CD4-positive, alpha-beta T cell treated with Interleukin-4 for 4 hours (primary cell): Measurements from ENCODE around the gene SPON1.
"Not testable (repeated sequence)": the region's sequence is repeated elsewhere in the genome, so short reads cannot be mapped to it uniquely, and the experiment has no call there.

Experiments
- DNase-seq: peaks from one replicate; pipeline ENCODE4 v3.0.0-alpha.2; 2020

SPON1 gene

DNA sequence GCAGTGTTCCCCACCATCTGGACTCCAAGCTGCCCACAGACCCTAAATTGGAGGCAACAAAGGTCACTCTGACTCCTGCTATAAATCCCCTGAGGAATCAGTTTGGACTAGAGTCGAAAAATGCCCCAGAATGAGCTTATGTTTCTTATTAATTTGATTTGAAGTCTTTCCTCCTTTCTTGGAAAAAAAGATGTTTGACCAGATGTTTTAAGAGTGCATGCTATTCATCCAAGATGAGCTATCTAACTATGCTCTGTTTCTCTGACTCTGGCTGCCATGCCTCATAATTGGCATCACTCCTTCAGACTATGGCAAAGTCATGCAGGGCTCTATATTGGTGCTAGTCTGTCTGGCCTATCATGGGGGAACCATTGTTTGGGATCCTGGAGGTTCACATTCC, 174.0 kb downstream of the SPON1 start:
- DNase-seq: no peak

DNA sequence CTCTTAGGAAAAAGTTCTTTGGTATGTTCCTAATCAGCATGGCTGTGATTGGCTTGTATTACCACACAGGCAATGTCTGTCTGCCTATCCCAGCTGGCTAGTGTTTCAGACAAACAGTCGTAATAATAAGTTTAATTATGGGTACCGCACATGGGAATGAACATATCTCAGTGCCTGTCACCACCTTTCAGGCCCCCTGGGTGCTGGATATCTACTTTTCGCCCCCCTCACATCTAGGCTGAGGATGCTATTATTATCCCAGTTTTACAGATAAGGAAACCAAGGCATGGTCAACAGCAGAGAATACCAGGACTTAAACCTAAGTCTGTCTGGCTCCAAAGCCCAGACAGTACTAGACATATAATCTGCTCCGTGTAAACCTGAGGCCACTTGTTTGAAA, 174.8 kb downstream of the SPON1 start:
- no peak for DNase-seq

DNA sequence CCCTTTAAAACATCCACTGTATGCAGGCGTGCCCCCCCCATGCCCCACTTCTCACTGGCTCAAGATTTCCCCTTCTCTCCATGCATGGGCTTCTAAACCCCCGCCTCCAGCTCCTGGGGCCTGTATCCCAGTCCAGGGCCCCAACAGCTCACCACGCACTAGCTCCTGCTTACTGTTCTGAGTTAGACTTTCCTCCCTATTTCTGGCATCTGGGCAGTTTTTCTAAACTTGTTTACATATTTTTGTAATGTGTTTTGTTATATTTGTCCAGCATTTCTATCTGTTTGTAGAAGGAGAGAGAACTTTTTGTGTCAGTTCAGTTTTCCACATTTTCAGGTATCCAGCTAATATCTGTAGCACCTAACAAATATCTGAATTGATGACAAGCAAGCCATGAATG, 178.5 kb downstream of the SPON1 start:
- DNase-seq: no peak

DNA sequence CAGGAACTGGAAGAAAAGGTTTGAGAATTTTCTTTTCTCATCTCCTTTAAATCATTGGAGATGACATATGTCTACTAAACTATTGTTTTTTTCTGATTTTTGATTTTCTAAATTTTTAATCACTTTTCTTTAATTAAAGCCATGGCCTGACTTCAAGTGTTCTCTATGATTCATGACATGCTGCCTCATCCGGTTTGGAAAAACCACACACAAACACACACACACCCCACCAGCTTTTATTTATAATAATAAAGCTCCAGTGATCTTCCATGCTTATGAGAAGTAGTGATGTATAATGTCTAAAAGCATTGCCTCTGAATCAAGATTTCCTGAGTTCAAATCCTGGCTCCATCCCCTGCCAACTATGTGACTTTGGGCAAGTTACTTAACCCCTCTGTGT, 179.2 kb downstream of the SPON1 start:
- no peak for DNase-seq

DNA sequence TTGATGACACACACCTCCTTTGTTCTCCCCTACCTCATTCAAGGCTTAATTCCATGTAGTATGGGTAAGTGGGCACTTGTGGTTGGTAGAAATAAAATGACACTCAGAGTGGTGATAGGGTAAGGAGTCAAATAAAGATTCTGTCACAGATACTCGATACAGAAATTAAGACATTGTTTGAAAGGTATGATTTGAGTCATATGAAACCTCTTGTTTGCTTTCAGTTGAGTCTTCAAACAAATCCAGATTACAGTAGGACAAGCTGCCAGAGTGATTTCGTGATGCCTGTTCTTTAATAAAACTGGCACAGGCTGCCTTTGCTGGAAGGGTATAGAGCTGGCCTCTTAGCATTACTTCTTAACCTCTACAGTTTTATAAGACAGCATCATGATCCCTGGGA, 182.4 kb downstream of the SPON1 start:
- no peak for DNase-seq

DNA sequence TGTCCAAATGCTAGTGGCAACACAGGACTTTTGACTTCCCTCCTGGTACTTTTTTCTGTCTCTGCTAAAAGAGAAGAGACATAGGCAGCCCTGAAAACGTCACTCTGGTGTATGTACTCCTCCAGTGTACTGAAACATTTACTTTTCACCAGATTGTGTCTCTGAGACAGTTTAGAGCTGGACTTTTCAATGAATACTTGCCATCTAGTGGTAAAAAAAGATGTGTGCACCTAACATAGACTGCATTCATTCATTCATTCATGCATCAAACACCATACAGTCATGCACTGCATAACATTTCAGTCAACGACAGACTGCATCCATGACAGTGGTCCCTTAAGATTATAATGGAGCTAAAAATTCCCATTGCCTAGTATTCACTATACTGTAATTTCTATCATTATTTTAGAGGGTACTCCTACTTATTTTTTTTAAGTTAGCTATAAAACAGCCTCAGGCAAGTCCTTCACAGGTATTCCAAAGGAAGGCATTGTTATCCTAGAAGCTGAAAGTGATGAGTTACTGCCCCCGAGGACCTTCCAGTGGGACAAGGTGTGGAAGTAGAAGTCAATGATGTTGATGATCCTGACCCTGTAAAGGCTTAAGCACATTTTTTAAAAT, 186.2 kb downstream of the SPON1 start:
- peak; percentile 28 for DNase-seq

DNA sequence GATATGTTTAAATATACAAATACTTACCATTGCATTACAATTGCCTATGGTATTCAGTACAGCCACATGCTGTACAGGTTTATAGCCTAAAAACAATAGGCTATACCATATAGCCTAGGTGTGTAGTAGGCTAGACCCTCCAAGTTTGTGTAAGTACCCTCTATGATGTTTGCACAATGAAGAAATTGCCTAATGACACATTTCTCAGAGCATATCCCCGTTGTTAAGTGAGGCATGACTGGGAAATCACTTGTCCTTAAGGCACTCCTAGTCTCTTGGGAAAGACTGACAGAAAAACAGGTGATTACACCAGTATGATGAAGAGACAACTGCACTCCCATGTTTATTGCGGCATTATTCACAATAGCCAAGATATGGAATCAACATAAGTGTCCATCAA, 187.2 kb downstream of the SPON1 start:
- DNase-seq: no peak

DNA sequence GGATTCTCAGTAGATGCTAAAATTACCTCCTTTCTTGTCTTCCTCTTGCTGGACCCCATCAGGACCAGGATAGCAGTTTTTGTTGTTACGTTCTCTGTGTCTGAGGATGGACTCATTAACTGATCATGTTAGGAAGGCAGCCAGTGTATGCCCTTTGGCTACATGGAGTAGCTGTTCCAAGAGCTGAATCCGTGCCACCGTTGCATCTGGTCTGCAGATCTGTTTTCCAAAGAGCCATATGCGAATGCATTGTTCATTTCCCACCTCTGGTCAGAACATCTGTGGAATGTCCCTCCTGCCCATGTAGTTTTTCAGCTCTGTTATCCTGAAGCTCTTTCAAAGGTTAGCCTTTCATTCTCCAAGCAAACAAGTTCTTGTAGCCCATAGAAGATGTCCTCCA, 188.4 kb downstream of the SPON1 start:
- no peak for DNase-seq

DNA sequence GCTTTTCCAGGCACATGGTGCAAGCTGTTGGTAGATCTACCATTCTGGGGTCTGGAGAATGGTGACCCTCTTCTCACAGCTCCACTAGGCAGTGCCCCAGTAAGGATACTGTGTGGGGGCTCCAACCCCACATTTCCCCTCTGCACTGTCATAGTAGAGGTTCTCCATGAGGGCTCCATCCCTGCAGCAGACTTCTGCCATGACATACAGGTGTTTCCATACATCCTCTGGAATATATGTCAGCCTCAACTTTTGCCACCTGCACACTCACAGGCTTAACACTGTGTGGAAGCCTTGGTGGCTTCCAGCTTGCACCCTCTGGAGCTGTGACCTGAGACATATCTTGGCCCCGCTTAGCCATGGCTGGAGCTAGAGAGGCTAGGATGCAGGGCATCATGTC, 191.6 kb downstream of the SPON1 start:
- DNase-seq: not testable (repeated sequence)

DNA sequence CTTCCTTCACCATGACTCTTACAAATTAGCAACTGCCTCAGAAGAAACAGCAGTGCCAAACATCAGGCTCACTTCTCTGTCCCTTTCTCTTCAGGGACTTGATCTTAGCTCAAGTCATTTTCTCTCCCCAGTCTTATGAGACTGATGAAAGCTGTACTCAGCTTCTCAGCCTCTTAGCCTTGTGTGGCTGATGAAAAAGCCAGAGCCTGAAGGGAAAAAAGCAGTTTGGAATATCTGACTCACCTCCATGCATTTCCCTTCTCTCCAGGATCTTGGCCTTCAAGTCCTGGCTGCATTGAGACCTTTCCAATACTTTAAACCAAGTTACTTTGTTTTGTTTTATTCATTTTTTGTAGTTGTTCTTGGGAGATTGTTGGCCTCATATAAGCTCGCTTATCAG, 195.9 kb downstream of the SPON1 start:
- DNase-seq: no peak

DNA sequence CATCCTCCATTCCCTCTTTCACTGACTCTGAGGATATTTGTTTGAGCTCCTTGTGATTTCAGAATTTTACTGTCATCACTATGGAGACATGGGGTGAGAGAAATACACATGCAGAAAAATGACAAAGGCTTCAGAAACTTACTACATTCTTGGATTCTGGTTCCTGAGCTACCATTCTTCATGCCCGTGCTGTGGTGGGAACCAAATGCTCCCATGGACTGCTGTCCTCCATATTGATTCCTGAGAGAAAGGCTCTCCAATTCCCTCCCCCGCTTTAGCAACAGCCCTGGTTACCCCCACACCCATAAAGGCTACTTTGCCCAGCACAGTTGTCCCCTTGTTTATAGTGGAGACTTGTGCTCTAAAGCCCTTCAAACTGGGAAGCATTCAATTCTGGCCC, 201.1 kb downstream of the SPON1 start:
- DNase-seq: no peak

DNA sequence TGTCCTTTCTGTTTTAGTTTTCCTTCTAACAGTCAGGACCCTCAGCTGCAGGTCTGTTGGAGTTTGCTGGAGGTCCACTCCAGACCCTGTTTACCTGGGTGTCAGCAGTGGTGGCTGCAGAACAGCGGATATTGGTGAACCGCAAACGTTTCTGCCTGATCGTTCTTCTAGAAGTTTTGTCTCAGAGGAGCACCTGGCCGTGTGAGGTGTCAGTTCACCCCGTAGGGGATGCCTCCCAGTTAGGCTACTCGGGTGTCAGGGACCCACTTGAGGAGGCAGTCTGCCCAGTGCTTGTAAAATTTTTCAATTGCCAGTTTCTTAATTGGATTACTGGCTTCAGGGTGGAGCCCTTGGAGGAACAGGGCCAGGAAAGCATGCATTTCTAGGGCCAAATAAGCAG, 211.2 kb downstream of the SPON1 start:
- not testable (repeated sequence) for DNase-seq

DNA sequence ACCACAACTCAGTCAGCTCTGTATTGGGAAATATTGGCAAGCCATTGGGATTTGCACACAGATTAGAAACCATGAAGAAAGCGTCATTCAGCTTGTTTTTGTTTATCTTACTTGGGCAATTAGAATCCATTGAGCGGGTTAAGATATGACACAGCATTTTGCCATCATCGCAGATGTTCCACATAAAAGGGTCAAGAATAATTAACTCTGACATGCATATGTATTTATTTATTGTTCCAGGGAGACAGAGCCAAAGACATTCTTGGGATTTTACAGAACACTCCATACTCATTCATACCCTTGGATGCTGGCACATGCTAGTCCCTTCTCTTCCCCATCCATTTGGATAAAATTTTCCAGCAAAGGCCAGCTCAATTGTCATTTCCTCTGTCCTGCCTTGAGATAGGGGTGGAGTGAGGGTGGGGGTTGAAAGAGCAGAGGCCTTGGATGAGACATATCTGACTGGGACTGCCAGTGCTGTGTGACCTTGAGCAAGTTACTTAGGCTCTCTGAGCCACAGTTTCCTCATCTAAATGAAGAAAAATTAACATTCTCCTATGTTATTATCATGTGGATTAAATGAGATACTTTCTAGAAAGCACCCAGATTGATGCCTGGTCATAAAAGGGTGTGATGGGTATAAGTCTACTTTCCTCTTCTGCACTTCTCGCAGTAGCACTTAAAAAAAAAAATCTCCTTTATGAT, 216.7 kb downstream of the SPON1 start:
- no peak for DNase-seq

DNA sequence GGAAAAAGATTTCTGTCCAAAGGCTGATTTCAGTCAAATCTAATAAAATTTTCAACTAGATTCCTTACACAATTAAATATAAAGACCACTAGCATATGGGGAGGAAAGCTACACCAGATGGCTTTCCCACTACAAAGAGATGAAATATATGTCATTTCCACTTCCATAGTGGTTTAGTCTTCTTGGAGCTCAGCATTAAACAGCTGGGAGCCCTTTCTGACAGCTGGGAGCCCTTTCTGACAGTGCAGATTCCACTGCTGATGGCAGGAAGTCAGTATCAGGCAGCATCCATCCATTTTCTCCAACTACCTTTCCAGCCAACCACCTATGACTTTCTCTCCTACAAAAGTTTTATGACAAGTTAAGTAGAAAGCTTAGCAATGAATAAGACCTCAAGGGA, 218.6 kb downstream of the SPON1 start:
- no peak for DNase-seq

DNA sequence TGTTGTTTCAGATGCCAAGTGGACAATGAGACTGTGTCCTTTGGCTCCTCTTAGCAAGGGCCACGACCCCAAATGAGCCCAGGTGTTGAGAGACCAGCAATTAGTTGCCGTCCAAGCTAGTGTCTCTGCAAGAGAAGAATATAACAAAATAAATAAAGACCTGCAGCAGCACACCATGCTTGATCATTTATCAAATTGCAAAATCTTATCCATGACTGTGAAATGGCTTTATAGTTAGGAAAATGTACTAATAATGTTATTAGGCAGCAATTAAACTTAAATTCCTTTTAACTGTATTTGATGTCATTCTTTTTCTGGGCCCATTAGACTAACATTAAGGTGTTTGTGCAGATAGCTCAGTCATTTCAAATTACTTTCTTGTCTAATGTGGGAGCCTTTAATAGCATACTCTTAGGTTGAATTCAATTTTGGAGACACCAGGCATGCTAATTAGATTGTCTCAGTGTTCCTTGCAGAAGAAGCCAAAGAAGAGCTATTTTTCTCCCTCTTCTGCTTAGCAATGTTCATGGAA, 220.4 kb downstream of the SPON1 start:
- DNase-seq: no peak

DNA sequence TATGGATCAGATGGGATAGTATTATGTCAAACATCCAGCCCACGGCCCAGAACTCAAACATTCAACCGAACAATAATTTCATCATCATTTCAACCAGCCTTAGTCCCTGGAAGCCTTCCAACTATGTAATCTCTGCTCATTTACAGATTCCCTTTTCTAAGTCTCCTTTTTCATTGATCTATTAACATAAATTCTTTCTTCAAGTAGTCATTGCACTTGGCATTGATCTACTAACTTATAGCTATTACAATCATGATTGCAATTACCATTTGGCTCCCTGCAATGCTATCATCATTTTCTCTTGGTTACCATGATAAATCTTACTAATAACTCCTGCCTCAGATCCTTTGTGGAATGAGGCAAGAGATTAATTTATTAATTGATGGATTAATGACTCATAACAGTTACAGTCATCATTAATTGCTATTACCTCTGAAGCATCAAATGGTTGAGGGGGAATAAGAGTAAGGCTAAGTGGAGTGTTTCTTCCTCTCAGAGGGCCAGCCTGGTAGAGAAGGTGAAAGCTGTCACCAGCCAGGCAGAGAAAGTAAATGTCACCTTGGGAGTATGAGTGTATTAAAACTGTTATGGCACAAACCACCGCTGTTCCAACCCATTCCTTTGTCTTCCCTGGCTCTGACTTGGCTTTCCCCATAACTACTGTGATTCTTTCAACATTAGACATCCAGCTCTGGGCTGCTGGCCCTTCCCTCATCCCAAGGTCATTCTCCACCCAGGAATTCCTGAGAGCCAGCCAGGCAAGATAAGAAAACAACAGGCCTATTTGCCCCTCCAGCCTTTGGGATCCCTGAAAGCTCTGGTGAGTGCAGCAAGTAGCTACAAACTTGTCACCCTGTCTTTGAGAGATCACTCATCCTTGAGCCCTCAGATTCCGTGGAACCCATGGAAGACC, 221.8 kb downstream of the SPON1 start:
- no peak for DNase-seq

DNA sequence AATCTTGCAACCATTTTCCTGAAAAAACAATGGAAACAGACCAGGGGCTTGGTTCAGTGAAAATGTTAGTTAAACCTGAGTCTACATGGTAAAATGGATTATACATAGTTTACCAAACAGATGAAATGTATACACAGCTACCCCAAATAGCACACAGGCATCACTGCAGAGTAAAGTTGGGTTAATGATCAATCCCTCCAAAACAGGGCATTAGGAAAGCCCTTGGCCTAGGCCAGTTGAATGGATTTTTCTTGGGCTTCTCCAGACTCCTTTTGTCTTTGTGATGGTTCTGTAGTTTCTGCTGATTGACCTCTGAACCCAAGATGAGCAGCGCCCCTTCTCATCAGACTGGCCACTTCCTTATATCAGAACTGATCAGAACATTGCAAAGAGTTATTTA, 222.9 kb downstream of the SPON1 start:
- no peak for DNase-seq

DNA sequence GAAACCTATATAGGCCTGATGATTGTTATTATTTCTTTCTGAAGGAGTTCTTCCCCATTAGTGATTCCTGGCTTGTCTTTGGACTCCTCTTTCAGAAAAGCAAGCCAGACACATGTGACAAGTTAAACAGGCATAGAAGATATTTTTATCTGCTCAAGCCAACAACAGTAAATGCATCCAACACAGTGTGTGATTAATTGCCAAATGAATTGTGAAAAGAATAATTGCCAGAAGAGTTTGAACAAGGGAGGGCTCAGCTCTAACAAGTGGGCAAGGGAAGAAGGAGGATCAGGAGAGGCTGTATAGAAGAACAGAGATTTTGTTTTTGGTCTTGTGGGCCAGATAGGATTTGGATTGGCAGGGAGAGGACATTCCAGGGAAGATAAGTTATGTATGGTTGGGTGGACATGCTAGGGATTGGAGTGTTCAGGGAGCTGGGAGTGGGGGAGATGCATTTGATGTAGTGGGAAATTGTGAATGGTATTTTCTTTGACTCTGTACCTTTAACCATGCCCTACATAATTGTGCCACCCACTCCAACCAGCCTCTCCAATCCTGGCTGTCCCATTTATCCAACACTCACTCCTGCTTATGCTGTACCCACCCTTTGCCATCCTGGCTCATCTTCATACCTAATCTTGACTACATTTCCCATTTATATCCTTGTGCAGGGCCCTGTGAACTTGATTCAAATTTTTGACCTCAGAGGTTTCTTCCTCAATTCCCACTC, 223.7 kb downstream of the SPON1 start:
- DNase-seq: no peak

DNA sequence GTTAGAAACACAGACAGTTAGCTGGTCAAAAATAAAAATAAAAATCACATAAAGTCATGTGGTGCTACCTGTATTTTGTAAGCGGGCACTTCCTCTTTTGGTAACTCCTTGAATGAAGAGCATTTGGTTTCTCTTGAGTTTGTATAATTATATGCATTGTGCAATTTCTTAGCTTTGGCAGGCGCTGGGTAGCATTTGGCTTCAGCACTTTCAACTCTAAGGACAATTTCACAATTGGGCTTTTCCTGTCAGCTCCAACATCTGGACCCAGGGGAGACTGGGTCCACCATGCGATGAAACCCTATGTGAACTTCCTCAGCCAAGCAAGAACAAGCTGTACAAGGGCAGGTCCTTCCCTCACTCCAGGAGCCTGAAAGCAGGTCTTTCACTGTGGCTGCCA, 227.4 kb downstream of the SPON1 start:
- no peak for DNase-seq

DNA sequence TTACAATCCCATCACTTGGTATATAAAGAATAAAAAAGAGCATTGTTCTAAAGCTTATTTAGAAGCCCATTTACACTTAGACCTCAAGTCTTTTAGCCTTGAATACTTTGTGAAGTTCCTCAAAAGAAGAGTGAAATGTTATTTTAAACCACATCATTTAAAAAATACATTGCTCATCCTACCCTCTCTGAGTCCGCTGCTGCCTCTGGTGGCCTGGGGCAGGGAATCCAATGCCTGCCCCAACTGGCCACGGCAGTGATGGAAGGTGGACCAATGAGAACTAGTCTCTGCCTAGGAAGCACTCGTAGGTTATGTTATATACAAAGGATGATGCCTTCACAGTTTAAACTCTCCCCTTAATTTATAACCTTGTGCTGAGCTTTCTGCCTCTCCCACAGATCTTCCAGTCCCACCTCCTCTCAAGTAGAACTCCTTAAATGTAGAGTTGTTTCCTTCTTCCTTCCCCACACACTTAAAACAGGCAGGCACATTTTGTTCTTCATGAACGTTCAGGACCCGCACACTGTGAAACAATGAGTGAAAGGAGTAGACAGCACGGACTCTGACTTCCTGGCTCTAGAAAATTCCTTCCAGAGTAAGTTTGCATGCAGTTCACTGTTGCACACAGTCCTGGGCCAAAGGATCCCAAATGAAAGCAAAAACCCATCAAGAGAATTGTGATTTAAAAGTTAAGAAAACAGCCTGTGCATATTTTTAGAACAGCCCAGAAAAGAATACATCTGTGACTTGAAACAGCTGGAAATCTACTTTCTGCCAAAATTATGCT, 228.7 kb downstream of the SPON1 start:
- DNase-seq: no peak

DNA sequence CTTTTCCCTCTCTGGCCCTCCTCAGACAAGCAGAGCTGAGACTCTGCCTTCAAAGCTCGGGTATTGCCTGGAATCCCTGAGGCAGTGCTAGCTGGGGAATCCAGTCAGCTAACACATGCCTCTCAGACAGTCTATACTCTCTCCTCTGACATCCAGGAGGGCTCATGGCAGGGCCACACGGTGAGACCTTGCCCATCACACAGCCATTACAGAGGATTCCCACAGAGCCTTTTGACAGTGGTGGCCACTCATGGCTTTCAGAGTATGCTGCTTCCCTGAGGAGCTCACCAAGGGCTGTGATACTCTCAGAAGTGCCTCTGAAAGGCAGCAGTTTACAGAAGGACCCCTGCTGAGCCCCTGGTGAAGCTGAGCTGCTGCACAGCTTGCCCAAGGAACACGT, 231.1 kb downstream of the SPON1 start:
- no peak for DNase-seq
